Body of pancreas (tissue), 4 donors: ENCODE data around the gene ZBTB11.

Experiments
- CTCF ChIP-seq, 7 experiments: fragments of 450-650 bp in 4 of 7; fragments of 200-600 bp in 3 of 7; sonication (generic) in 3 of 7; IDR thresholded peaks; one replicate each; pipeline ENCODE4 v1.5.1; 2016 to 2019; ENCODE audit warnings: antibody characterized with exemption in 7 of 7
- POLR2A ChIP-seq, 3 donors: fragments of 450-650 bp; IDR thresholded peaks; one replicate each; pipeline ENCODE4 v1.6.1; 2016; ENCODE audit warnings: antibody characterized with exemption in 3 of 3, mild to moderate bottlenecking in 2 of 3

DNA sequence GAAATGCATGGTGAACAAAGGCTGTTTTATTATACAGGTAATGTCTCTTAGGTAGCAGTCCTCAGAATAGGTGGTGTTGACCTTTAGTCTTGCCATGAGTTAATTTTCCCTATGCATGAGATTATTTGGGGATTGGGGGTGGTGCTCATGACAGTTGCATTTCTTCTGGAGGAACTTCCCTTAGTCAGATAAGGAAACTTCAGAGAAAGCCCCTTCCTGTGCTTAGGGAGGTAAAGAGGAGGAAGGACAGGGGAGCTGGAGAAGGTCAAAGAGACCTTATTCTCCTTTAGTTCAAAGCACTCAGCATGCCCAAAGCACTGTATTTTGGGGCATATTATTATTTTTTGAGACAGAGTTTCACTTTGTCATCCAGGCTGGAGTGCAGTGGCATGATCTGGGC lies 47.7 kb downstream of the ZBTB11 start:
- TF ChIP-seq POLR2A (IDR thresholded peaks at IDR 0.05) (no peak), CTCF (IDR thresholded peaks at IDR 0.05) (no peak)
